HG03095 (cell line): ENCODE measurements around the gene TCF3.

Source experiments
- ATAC-seq: cut with Tn5 transposase; IDR thresholded peaks from one replicate; pipeline ENCODE4 v1.9.1; 2021; ENCODE audit warnings: moderate library complexity; ENCODE audit not compliant: unreplicated experiment

TCF3 gene

GRCh38 chr19:1632462-1633268 lies 19.8 kb downstream of the TCF3 start:
- no peak for ATAC-seq

- no peak for ATAC-seq
These were observed 20.8 kb downstream of the TCF3 start for GRCh38 chr19:1631557-1632100.

- no peak for ATAC-seq
These were observed 21.6 kb downstream of the TCF3 start for GRCh38 chr19:1630811-1631210.

GRCh38 chr19:1630012-1630411 lies 22.4 kb downstream of the TCF3 start:
- no peak for ATAC-seq

GRCh38 chr19:1629256-1629808 lies 23.1 kb downstream of the TCF3 start:
- ATAC-seq, result no peak

GRCh38 chr19:1627194-1627593 lies 25.2 kb downstream of the TCF3 start:
- ATAC-seq, result no peak

GRCh38 chr19:1626417-1627010 lies 25.9 kb downstream of the TCF3 start:
- ATAC-seq, result no peak

- ATAC-seq, result no peak
These were observed 28.0 kb downstream of the TCF3 start for GRCh38 chr19:1624458-1624857.

- ATAC-seq, result no peak
These were observed 29.9 kb downstream of the TCF3 start for GRCh38 chr19:1622541-1622940.

GRCh38 chr19:1622007-1622406 lies 30.4 kb downstream of the TCF3 start:
- ATAC-seq, result no peak

- no peak for ATAC-seq
These were observed 30.8 kb downstream of the TCF3 start for GRCh38 chr19:1621574-1621973.

- ATAC-seq, result no peak
These were observed 31.4 kb downstream of the TCF3 start for GRCh38 chr19:1621021-1621420.

GRCh38 chr19:1620502-1620901 lies 31.9 kb downstream of the TCF3 start:
- no peak for ATAC-seq

GRCh38 chr19:1619703-1620102 lies 32.7 kb downstream of the TCF3 start:
- no peak for ATAC-seq

GRCh38 chr19:1619094-1619439 lies 33.3 kb downstream of the TCF3 start:
- ATAC-seq, result no peak

GRCh38 chr19:1618157-1619093 lies 34.0 kb downstream of the TCF3 start:
- ATAC-seq, result no peak

- ATAC-seq, result no peak
These were observed 35.5 kb downstream of the TCF3 start for GRCh38 chr19:1616875-1617274.

- ATAC-seq, result no peak
These were observed 36.0 kb downstream of the TCF3 start for GRCh38 chr19:1616396-1616795.

GRCh38 chr19:1615156-1615765 lies 37.2 kb downstream of the TCF3 start:
- ATAC-seq, result no peak

GRCh38 chr19:1613808-1614570 lies 38.4 kb downstream of the TCF3 start:
- no peak for ATAC-seq
